Glutamatergic neuron (in vitro differentiated cells): ENCODE data around the gene LNP1. TPM values are rescaled to one million over a fixed set of nuclear protein-coding genes. Genes with fewer than 3 reads are reported as not detected.

Experiments used
- DNase-seq: peaks from one replicate; pipeline ENCODE4 v3.0.0; 2022
- H3K27ac Mint-ChIP-seq: one replicate; pipeline ENCODE4 v1.8.0; 2020; ENCODE audit warnings: mild to moderate bottlenecking, mixed read lengths, inconsistent platforms; ENCODE audit not compliant: unreplicated experiment
- H3K27me3 Mint-ChIP-seq: one replicate; pipeline ENCODE4 v1.8.0; 2020; ENCODE audit warnings: mild to moderate bottlenecking, moderate library complexity, mixed read lengths, inconsistent platforms; ENCODE audit not compliant: unreplicated experiment
- H3K36me3 Mint-ChIP-seq: one replicate; pipeline ENCODE4 v1.8.0; 2020; ENCODE audit warnings: mild to moderate bottlenecking, mixed read lengths, inconsistent platforms; ENCODE audit not compliant: unreplicated experiment
- H3K4me1 Mint-ChIP-seq: one replicate; pipeline ENCODE4 v1.8.0; 2020; ENCODE audit warnings: mild to moderate bottlenecking, low read depth, mixed read lengths, inconsistent platforms; ENCODE audit not compliant: unreplicated experiment
- H3K4me3 Mint-ChIP-seq: one replicate; pipeline ENCODE4 v1.8.0; 2020; ENCODE audit warnings: mild to moderate bottlenecking, mixed read lengths, inconsistent platforms; ENCODE audit not compliant: unreplicated experiment
- H3K9me3 Mint-ChIP-seq: one replicate; pipeline ENCODE4 v1.8.0; 2020; ENCODE audit warnings: mild to moderate bottlenecking, moderate library complexity, mixed read lengths, inconsistent platforms; ENCODE audit not compliant: unreplicated experiment
- total RNA-seq: library from RNA; stranded (reverse); fragmentation: NEBNext Ultra II Directional; extraction: Animal tissue kit (Norgen Biotek cat#: 25700); gene quantifications from one replicate; pipeline ENCODE4 v1.2.1, GENCODE V29; 2021; ENCODE audit not compliant: unreplicated experiment
- TF ChIP-seq, protein P1 (sequence below): fragments of 200-600 bp; sonication (generic); IDR thresholded peaks from one replicate; pipeline ENCODE4 v1.5.0; 2021; ENCODE audit not compliant: partially characterized antibody, unreplicated experiment

The LNP1 gene
- total RNA-seq, 1 donor from 2014 or later: 2.0 TPM

DNA sequence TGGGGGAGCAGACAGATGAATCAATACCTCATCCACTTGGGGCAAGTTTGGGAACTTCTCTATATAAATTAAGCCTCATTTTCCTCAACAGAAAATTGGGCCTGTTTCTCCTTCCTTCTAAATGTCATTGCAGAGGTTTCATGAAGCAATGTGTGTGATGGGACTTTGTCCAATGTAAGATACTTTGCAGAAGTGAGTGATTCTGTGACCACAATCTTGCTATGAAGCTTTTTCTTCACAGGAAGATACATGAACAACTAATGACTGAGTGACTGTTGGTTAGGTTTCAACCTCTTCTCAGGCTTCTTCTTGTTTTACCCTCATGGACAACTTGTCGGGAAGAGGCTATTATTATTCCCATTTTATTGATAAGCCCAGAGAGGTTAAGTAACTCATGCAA is 102.1 kb downstream of the LNP1 start:
- no peaks in the 10 kb centered on the region for H3K4me1 Mint-ChIP-seq
- DNase-seq: no peak
- TF ChIP-seq, protein P1, sequence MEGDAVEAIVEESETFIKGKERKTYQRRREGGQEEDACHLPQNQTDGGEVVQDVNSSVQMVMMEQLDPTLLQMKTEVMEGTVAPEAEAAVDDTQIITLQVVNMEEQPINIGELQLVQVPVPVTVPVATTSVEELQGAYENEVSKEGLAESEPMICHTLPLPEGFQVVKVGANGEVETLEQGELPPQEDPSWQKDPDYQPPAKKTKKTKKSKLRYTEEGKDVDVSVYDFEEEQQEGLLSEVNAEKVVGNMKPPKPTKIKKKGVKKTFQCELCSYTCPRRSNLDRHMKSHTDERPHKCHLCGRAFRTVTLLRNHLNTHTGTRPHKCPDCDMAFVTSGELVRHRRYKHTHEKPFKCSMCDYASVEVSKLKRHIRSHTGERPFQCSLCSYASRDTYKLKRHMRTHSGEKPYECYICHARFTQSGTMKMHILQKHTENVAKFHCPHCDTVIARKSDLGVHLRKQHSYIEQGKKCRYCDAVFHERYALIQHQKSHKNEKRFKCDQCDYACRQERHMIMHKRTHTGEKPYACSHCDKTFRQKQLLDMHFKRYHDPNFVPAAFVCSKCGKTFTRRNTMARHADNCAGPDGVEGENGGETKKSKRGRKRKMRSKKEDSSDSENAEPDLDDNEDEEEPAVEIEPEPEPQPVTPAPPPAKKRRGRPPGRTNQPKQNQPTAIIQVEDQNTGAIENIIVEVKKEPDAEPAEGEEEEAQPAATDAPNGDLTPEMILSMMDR: no peak
- no peak overlapping the region for H3K4me3 Mint-ChIP-seq
- peaks cover 1% of the 10 kb centered on the region for H3K27me3 Mint-ChIP-seq
- no peaks in the 10 kb centered on the region for H3K9me3 Mint-ChIP-seq
- no peaks in the 10 kb centered on the region for H3K36me3 Mint-ChIP-seq
- H3K27ac Mint-ChIP-seq: no peak overlapping the region

Other genes with a start within 250 kb of the LNP1 start
- gene TBC1D23, start 140.5 kb upstream of the LNP1 start, total RNA-seq: 33.2 TPM
- gene NIT2, start 66.8 kb upstream of the LNP1 start, total RNA-seq: 39.6 TPM
- 34.7 TPM for gene TOMM70, start 450 bp upstream of the LNP1 start, total RNA-seq
- 0.61 TPM for gene TMEM45A, start 91.1 kb downstream of the LNP1 start, total RNA-seq
- not detected for gene ADGRG7, start 208.1 kb downstream of the LNP1 start, total RNA-seq